ENCODE data around the gene NSD2.

- TF ChIP-seq CTCF (IDR thresholded peaks at IDR 0.05; ENCODE audit: insufficient read depth, low read length) (no peak), REST (IDR thresholded peaks at IDR 0.05; ENCODE audit: insufficient replicate concordance, low read depth) (no peak), POLR2AphosphoS5 (IDR thresholded peaks at IDR 0.05; ENCODE audit: low read depth) (no peak)
Measured at GRCh38 chr4:1872870-1873269, 1.7 kb downstream of the NSD2 start.
